ENCODE data around the gene ITPK1.
A peak's percentile ranks its signal among the peaks of the same experiment; 100 is the strongest.

ITPK1 gene

GRCh38 chr14:93054006-93054405, 61.7 kb downstream of the ITPK1 start:
- WGBS (ENCODE audit: extremely low coverage, insufficient coverage, low lambda C conversion rate), result no CpG with 5 or more reads among the region's 6 CpGs
- H4K5ac ChIP-seq (ENCODE audit: low read length), result no peak overlapping the region
- no peak overlapping the region for H3K56ac ChIP-seq (ENCODE audit: low read length)
- H2AK5ac ChIP-seq (ENCODE audit: low read length), result no peak overlapping the region
- H4K8ac ChIP-seq (ENCODE audit: low read depth, low read length), result no peak overlapping the region
- no peaks in the 10 kb centered on the region for H3K27me3 ChIP-seq (ENCODE audit: insufficient read depth, low read length, poor library complexity)
- H3K18ac ChIP-seq (ENCODE audit: low read length), result no peak overlapping the region
- H3K79me2 ChIP-seq (ENCODE audit: control insufficient read depth, insufficient read depth, low read length), result no peaks in the 10 kb centered on the region
- H2BK5ac ChIP-seq (ENCODE audit: low read length), result no peak overlapping the region
- no peak for DNase-seq
- no peak overlapping the region for H3K9ac ChIP-seq (ENCODE audit: low read length)
- no peak overlapping the region for H3K4ac ChIP-seq (ENCODE audit: low read depth, low read length)
- no peaks in the 10 kb centered on the region for H3K36me3 ChIP-seq (ENCODE audit: control insufficient read depth, insufficient read depth, low read length)
- peaks cover 2% of the 10 kb centered on the region for H3K4me1 ChIP-seq (ENCODE audit: control insufficient read depth, low read depth, low read length)
- no peak overlapping the region for H2BK15ac ChIP-seq (replicated peaks; ENCODE audit: low read depth)
- H3K23ac ChIP-seq (ENCODE audit: low read length), result no peak overlapping the region
- H3K4me2 ChIP-seq (ENCODE audit: low read length), result no peak overlapping the region
- H3K79me1 ChIP-seq (ENCODE audit: low read length), result peaks cover 4% of the 10 kb centered on the region
- H3K27ac ChIP-seq (ENCODE audit: low read depth, low read length), result no peak overlapping the region
- H3K4me3 ChIP-seq (ENCODE audit: low read length), result no peak overlapping the region
- no peak overlapping the region for H2BK120ac ChIP-seq (ENCODE audit: low read depth, low read length)

- no peak overlapping the region for H4K8ac ChIP-seq (ENCODE audit: low read depth, low read length)
- WGBS (ENCODE audit: extremely low coverage, insufficient coverage, low lambda C conversion rate), result no CpG with 5 or more reads among the region's 9 CpGs
Observed at GRCh38 chr14:93051600-93052546, 63.9 kb downstream of the ITPK1 start.

GRCh38 chr14:93050761-93051160, 65.0 kb downstream of the ITPK1 start:
- Histone ChIP-seq H3K4ac (ENCODE audit: low read depth, low read length) (no peak overlapping the region), H3K27me3 (ENCODE audit: insufficient read depth, low read length, poor library complexity) (no peaks in the 10 kb centered on the region), H3K4me3 (ENCODE audit: low read length) (no peak overlapping the region), H3K23ac (ENCODE audit: low read length) (no peak overlapping the region), H3K9ac (ENCODE audit: low read length) (no peak overlapping the region), H3K56ac (ENCODE audit: low read length) (no peak overlapping the region), H4K5ac (ENCODE audit: low read length) (no peak overlapping the region), H3K4me1 (ENCODE audit: control insufficient read depth, low read depth, low read length) (peaks cover 2% of the 10 kb centered on the region), H2AK5ac (ENCODE audit: low read length) (no peak overlapping the region), H3K79me1 (ENCODE audit: low read length) (no peaks in the 10 kb centered on the region), H3K27ac (ENCODE audit: low read depth, low read length) (no peak overlapping the region), H3K18ac (ENCODE audit: low read length) (no peak overlapping the region), H3K4me2 (ENCODE audit: low read length) (no peak overlapping the region), H2BK5ac (ENCODE audit: low read length) (no peak overlapping the region), H3K36me3 (ENCODE audit: control insufficient read depth, insufficient read depth, low read length) (no peaks in the 10 kb centered on the region), H2BK15ac (replicated peaks; ENCODE audit: low read depth) (no peak overlapping the region), H4K8ac (ENCODE audit: low read depth, low read length) (no peak overlapping the region), H3K79me2 (ENCODE audit: control insufficient read depth, insufficient read depth, low read length) (no peaks in the 10 kb centered on the region), H2BK120ac (ENCODE audit: low read depth, low read length) (no peak overlapping the region)
- WGBS (ENCODE audit: extremely low coverage, insufficient coverage, low lambda C conversion rate), result no CpG with 5 or more reads among the region's 12 CpGs
- DNase-seq, result no peak

More at GRCh38 chr14:93051600-93052546, 63.9 kb downstream of the ITPK1 start:
- Histone ChIP-seq H3K9ac (ENCODE audit: low read length) (no peak overlapping the region), H4K5ac (ENCODE audit: low read length) (no peak overlapping the region), H3K79me2 (ENCODE audit: control insufficient read depth, insufficient read depth, low read length) (no peaks in the 10 kb centered on the region), H3K56ac (ENCODE audit: low read length) (peak overlapping the region; percentile 25), H3K4me1 (ENCODE audit: control insufficient read depth, low read depth, low read length) (peaks cover 2% of the 10 kb centered on the region), H2BK15ac (replicated peaks; ENCODE audit: low read depth) (no peak overlapping the region), H3K36me3 (ENCODE audit: control insufficient read depth, insufficient read depth, low read length) (no peaks in the 10 kb centered on the region), H3K27me3 (ENCODE audit: insufficient read depth, low read length, poor library complexity) (no peaks in the 10 kb centered on the region), H3K79me1 (ENCODE audit: low read length) (no peaks in the 10 kb centered on the region), H2BK120ac (ENCODE audit: low read depth, low read length) (no peak overlapping the region), H3K23ac (ENCODE audit: low read length) (no peak overlapping the region), H3K4ac (ENCODE audit: low read depth, low read length) (no peak overlapping the region), H3K18ac (ENCODE audit: low read length) (no peak overlapping the region), H3K27ac (ENCODE audit: low read depth, low read length) (no peak overlapping the region), H3K4me3 (ENCODE audit: low read length) (no peak overlapping the region), H3K4me2 (ENCODE audit: low read length) (no peak overlapping the region), H2BK5ac (ENCODE audit: low read length) (no peak overlapping the region), H2AK5ac (ENCODE audit: low read length) (no peak overlapping the region)
- peak; percentile 19 for DNase-seq

GRCh38 chr14:93049867-93050331, 65.8 kb downstream of the ITPK1 start:
- Histone ChIP-seq H2BK5ac (ENCODE audit: low read length) (no peak overlapping the region), H3K18ac (ENCODE audit: low read length) (no peak overlapping the region), H3K27me3 (ENCODE audit: insufficient read depth, low read length, poor library complexity) (no peaks in the 10 kb centered on the region), H3K79me1 (ENCODE audit: low read length) (no peaks in the 10 kb centered on the region), H3K4me1 (ENCODE audit: control insufficient read depth, low read depth, low read length) (peaks cover 4% of the 10 kb centered on the region), H3K36me3 (ENCODE audit: control insufficient read depth, insufficient read depth, low read length) (no peaks in the 10 kb centered on the region), H3K23ac (ENCODE audit: low read length) (no peak overlapping the region), H4K5ac (ENCODE audit: low read length) (no peak overlapping the region), H3K27ac (ENCODE audit: low read depth, low read length) (no peak overlapping the region), H3K4me2 (ENCODE audit: low read length) (no peak overlapping the region), H3K56ac (ENCODE audit: low read length) (no peak overlapping the region), H4K8ac (ENCODE audit: low read depth, low read length) (no peak overlapping the region), H3K4ac (ENCODE audit: low read depth, low read length) (no peak overlapping the region), H2AK5ac (ENCODE audit: low read length) (no peak overlapping the region), H2BK120ac (ENCODE audit: low read depth, low read length) (no peak overlapping the region), H2BK15ac (replicated peaks; ENCODE audit: low read depth) (no peak overlapping the region), H3K4me3 (ENCODE audit: low read length) (no peak overlapping the region), H3K9ac (ENCODE audit: low read length) (no peak overlapping the region), H3K79me2 (ENCODE audit: control insufficient read depth, insufficient read depth, low read length) (no peaks in the 10 kb centered on the region)
- DNase-seq, result no peak
- no CpG with 5 or more reads among the region's 12 CpGs for WGBS (ENCODE audit: extremely low coverage, insufficient coverage, low lambda C conversion rate)

DNA sequence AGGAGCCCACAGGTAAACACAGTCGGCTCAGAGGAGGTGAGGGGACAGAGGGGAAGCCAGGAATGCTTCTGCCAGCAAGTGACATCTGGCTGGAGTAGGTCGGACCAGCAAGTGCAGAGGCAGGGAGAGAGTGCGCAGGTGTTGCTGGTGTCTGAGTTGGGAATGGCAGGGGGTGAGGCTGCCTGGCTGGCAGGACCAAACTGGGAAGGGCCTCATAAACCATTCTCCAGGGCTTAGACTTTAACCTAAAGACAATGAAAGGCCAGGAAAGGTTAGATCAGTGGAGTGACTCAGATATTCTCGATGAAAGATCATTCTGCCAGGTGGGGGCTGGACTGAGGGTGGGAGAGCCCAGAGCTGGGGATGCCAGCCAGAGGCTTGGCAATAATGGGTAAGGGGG, 66.4 kb downstream of the ITPK1 start:
- no CpG with 5 or more reads among the region's 4 CpGs for WGBS (ENCODE audit: extremely low coverage, insufficient coverage, low lambda C conversion rate)
- no peak overlapping the region for H3K27ac ChIP-seq (ENCODE audit: low read depth, low read length)

More for the DNA sequence above, 66.4 kb downstream of the ITPK1 start:
- Histone ChIP-seq H2BK120ac (ENCODE audit: low read depth, low read length) (no peak overlapping the region), H3K56ac (ENCODE audit: low read length) (no peak overlapping the region), H3K79me1 (ENCODE audit: low read length) (no peaks in the 10 kb centered on the region), H3K18ac (ENCODE audit: low read length) (no peak overlapping the region), H3K9ac (ENCODE audit: low read length) (no peak overlapping the region), H2AK5ac (ENCODE audit: low read length) (no peak overlapping the region), H3K23ac (ENCODE audit: low read length) (no peak overlapping the region), H3K4me1 (ENCODE audit: control insufficient read depth, low read depth, low read length) (peaks cover 5% of the 10 kb centered on the region), H2BK5ac (ENCODE audit: low read length) (no peak overlapping the region), H2BK15ac (replicated peaks; ENCODE audit: low read depth) (no peak overlapping the region), H3K4me2 (ENCODE audit: low read length) (no peak overlapping the region), H4K8ac (ENCODE audit: low read depth, low read length) (no peak overlapping the region), H3K4ac (ENCODE audit: low read depth, low read length) (no peak overlapping the region), H3K4me3 (ENCODE audit: low read length) (no peak overlapping the region), H4K5ac (ENCODE audit: low read length) (no peak overlapping the region), H3K27me3 (ENCODE audit: insufficient read depth, low read length, poor library complexity) (no peaks in the 10 kb centered on the region), H3K36me3 (ENCODE audit: control insufficient read depth, insufficient read depth, low read length) (no peaks in the 10 kb centered on the region), H3K79me2 (ENCODE audit: control insufficient read depth, insufficient read depth, low read length) (no peaks in the 10 kb centered on the region)
- no peak for DNase-seq
